CD4-positive, alpha-beta T cell (primary cell): Measurements from ENCODE around the gene PLXNB1. TPM values are rescaled to one million over a fixed set of nuclear protein-coding genes. Genes with fewer than 3 reads are reported as not detected.

ENCODE experiments used
- ATAC-seq: fragments of 200-7000 bp; cut with Tn5 transposase; one replicate; pipeline ENCODE4 v1.10.0; 2022; ENCODE audit warnings: mild to moderate bottlenecking; ENCODE audit not compliant: poor library complexity
- CTCF ChIA-PET: fragments of 350-600 bp; sonication (Branson Sonifier 250); formaldehyde crosslinking; loops from one replicate; lab custom pipeline; 2021; ENCODE audit warnings: antibody characterized with exemption, inconsistent platforms; lab: Charles Lee
- POLR2A ChIA-PET: fragments of 350-600 bp; sonication (Branson Sonifier 250); formaldehyde crosslinking; loops from one replicate; lab custom pipeline; 2021; ENCODE audit warnings: antibody characterized with exemption, inconsistent platforms; lab: Charles Lee
- DNase-seq, 14 experiments: peaks; one replicate each; pipeline ENCODE4 v3.0.0-alpha.2; 2013 to 2020; ENCODE audit warnings: mixed read lengths in 2 of 14
- H3K27ac ChIP-seq, 2 donors: one replicate each; pipeline versions ENCODE4 v1.5.1 to v1.7.0; 2013; ENCODE audit warnings: low read length in 2 of 2, low read depth in 1 of 2, mild to moderate bottlenecking in 1 of 2
- H3K27me3 ChIP-seq, 2 experiments: 1 replicate in 1 of 2; 2 replicates in 1 of 2; pipeline versions ENCODE4 v1.6.1 to v1.7.0; 2013; ENCODE audit warnings: low read length in 2 of 2, control low read depth in 1 of 2, mild to moderate bottlenecking in 1 of 2, moderate library complexity in 1 of 2; ENCODE audit not compliant: insufficient read depth in 2 of 2, control insufficient read depth in 1 of 2
- H3K36me3 ChIP-seq: one replicate; pipeline ENCODE4 v1.6.1; 2013; ENCODE audit warnings: low read length, control low read depth; ENCODE audit not compliant: insufficient read depth
- H3K4me1 ChIP-seq: one replicate; pipeline ENCODE4 v1.6.1; 2013; ENCODE audit warnings: low read length, control low read depth; ENCODE audit not compliant: insufficient read depth
- H3K4me3 ChIP-seq: one replicate; pipeline ENCODE4 v1.5.1; 2013; ENCODE audit warnings: mild to moderate bottlenecking, low read length, moderate library complexity
- H3K9me3 ChIP-seq, 2 experiments: 1 replicate in 1 of 2; 2 replicates in 1 of 2; pipeline versions ENCODE4 v1.6.1 to v1.7.0; 2013; ENCODE audit warnings: low read length in 2 of 2, mild to moderate bottlenecking in 2 of 2, control low read depth in 1 of 2, moderate library complexity in 1 of 2; ENCODE audit not compliant: control insufficient read depth in 1 of 2, insufficient read depth in 1 of 2
- H3K27ac Mint-ChIP-seq: one replicate; pipeline ENCODE4 v1.8.0; 2020; ENCODE audit warnings: mixed read lengths
- H3K27me3 Mint-ChIP-seq: one replicate; pipeline ENCODE4 v1.8.0; 2021; ENCODE audit warnings: mixed read lengths
- H3K36me3 Mint-ChIP-seq: one replicate; pipeline ENCODE4 v1.8.0; 2021; ENCODE audit warnings: low read depth, mixed read lengths
- H3K4me1 Mint-ChIP-seq: one replicate; pipeline ENCODE4 v1.8.0; 2021; ENCODE audit warnings: low read depth, mixed read lengths
- H3K4me3 Mint-ChIP-seq: one replicate; pipeline ENCODE4 v1.8.0; 2020; ENCODE audit warnings: mild to moderate bottlenecking, mixed read lengths
- H3K9me3 Mint-ChIP-seq: one replicate; pipeline ENCODE4 v1.8.0; 2020; ENCODE audit warnings: mixed read lengths
- CTCF ChIP-seq: fragments of 200-600 bp; IDR thresholded peaks from one replicate; pipeline ENCODE4 v1.8.0; 2022; ENCODE audit warnings: antibody characterized with exemption, mild to moderate bottlenecking
- intact Hi-C, 2 experiments: fragments of 100-400 bp; cut with DNase I in 1 of 2; cut with micrococcal nuclease in 1 of 2; formaldehyde crosslinking; loops; one replicate each; pipeline versions ENCODE4 v1.15.1 to v1.9.0; 2023 to 2025; cut with DNase I, micrococcal nuclease
- total RNA-seq, 174 experiments: library from RNA in 2 of 174; stranded (reverse) in 2 of 174; gene quantifications; one replicate each; pipeline ENCODE4 v1.2.3 and lab custom pipeline; 2021 to 2026

Gene PLXNB1
- total RNA-seq, 2 experiments from 2014 or later: 1.1 to 2.0 TPM

GRCh38 chr3:48429317-48429959 lies 448 bp downstream of the PLXNB1 start:
- Mint-ChIP-seq H3K4me1 (peaks cover 15% of the 10 kb centered on the region), H3K27me3 (no peaks in the 10 kb centered on the region), H3K36me3 (peaks cover 10% of the 10 kb centered on the region), H3K9me3 (no peaks in the 10 kb centered on the region), H3K4me3 (peak overlapping the region; percentile 87), H3K27ac (peak overlapping the region; percentile 49)
- Histone ChIP-seq H3K27ac (no peak overlapping the region), H3K9me3 (no peaks in the 10 kb centered on the region), H3K4me3 (peak overlapping the region; percentile 56), H3K36me3 (peaks cover 15% of the 10 kb centered on the region), H3K4me1 (peaks cover 20% of the 10 kb centered on the region), H3K27me3 (no peaks in the 10 kb centered on the region)
- DNase-seq (peak; percentile 25 to 85 (median 55)), ATAC-seq (peak; percentile 68)
- ChIA-PET POLR2A (interaction anchor here (3.1 kb wide), 1 partner anchor 11 kb away, joined by 19 read pairs; the partner anchor contains the start of genes CCDC51 and TMA7), CTCF (no interaction called here)
- no peak for TF ChIP-seq CTCF
- intact Hi-C loops: no loop called here

- Mint-ChIP-seq H3K27ac (no peak overlapping the region), H3K4me1 (peaks cover 15% of the 10 kb centered on the region), H3K27me3 (no peaks in the 10 kb centered on the region), H3K36me3 (peaks cover 10% of the 10 kb centered on the region), H3K9me3 (no peaks in the 10 kb centered on the region), H3K4me3 (peak overlapping the region; percentile 79)
- Histone ChIP-seq H3K4me1 (peaks cover 17% of the 10 kb centered on the region), H3K9me3 (no peaks in the 10 kb centered on the region), H3K4me3 (peak overlapping the region; percentile 41), H3K36me3 (peaks cover 15% of the 10 kb centered on the region), H3K27me3 (no peaks in the 10 kb centered on the region), H3K27ac (no peak overlapping the region)
- DNase-seq (peak in 1 of 14 experiments; percentile 12), ATAC-seq (no peak)
- CTCF ChIA-PET: interaction anchor here (0.5 kb wide), 1 partner anchor 938 kb away, joined by 3 read pairs; no protein-coding TSS in a partner anchor
- POLR2A ChIA-PET: interaction anchor here (3.1 kb wide), 1 partner anchor 11 kb away, joined by 19 read pairs; the partner anchor contains the start of genes CCDC51 and TMA7
- no peak for TF ChIP-seq CTCF
- intact Hi-C loops: no loop called here
Measured at GRCh38 chr3:48428572-48429316, 1.1 kb downstream of the PLXNB1 start.

- Mint-ChIP-seq H3K4me1 (peaks cover 15% of the 10 kb centered on the region), H3K36me3 (peaks cover 10% of the 10 kb centered on the region), H3K4me3 (peak overlapping the region; percentile 79), H3K27me3 (no peaks in the 10 kb centered on the region), H3K9me3 (no peaks in the 10 kb centered on the region), H3K27ac (no peak overlapping the region)
- Histone ChIP-seq H3K27me3 (no peaks in the 10 kb centered on the region), H3K27ac (no peak overlapping the region), H3K4me3 (no peak overlapping the region), H3K36me3 (peaks cover 9% of the 10 kb centered on the region), H3K9me3 (no peaks in the 10 kb centered on the region), H3K4me1 (peaks cover 17% of the 10 kb centered on the region)
- no peak for TF ChIP-seq CTCF
- no peak for DNase-seq
- CTCF ChIA-PET: interaction anchor here (0.5 kb wide), 1 partner anchor 939 kb away, joined by 3 read pairs; no protein-coding TSS in a partner anchor
- POLR2A ChIA-PET: interaction anchor here (3.1 kb wide), 1 partner anchor 12 kb away, joined by 19 read pairs; the partner anchor contains the start of genes CCDC51 and TMA7
- intact Hi-C loops: no loop called here
- no peak for ATAC-seq
Measured at GRCh38 chr3:48428088-48428571, 1.8 kb downstream of the PLXNB1 start.
